Measurements from ENCODE around the gene LZTR1. TPM values are rescaled to one million over a fixed set of nuclear protein-coding genes. Genes with fewer than 3 reads are reported as not detected.
"Not testable (repeated sequence)": the region's sequence is repeated elsewhere in the genome, so short reads cannot be mapped to it uniquely, and the experiment has no call there.

The LZTR1 gene
- total and polyA plus RNA-seq, 2 donors = 14.7 to 49.2 TPM

DNA sequence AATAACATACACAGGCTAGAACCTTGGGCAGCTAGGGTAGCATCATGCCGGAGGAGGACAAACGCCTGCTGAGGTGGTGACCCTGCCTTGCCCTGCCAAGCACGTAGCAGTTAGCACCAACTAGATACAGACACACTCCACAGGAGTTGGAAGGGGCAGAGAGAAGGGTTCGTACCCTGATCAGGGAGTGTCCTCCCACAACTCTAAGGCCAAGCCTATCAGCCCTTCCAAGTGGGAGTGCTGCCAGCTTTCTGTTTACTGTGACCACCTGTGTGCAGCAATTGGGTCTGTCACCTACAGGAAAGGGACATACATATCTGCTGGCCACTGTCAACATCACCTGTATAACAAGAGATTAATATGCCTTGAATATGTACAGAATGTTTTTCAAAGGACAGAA lies 21.7 kb downstream of the LZTR1 start:
- Histone ChIP-seq H3K27me3 (ENCODE audit: control insufficient read depth in 2 of 2, insufficient read depth in 1 of 2, low read length in 1 of 2) (no peaks in the 10 kb centered on the region), H3K4me1 (ENCODE audit: control insufficient read depth in 2 of 2, insufficient read depth in 2 of 2, low read length in 2 of 2) (peaks cover 17 to 24% of the 10 kb centered on the region in 2 donors), H3K36me3 (ENCODE audit: control insufficient read depth in 2 of 2, insufficient read depth in 2 of 2, low read length in 1 of 2) (peaks cover 12 to 22% of the 10 kb centered on the region in 2 donors), H3K4me3 (ENCODE audit: low read length in 2 of 2) (no peak overlapping the region), H3K9me3 (ENCODE audit: control insufficient read depth in 2 of 2, insufficient read depth in 1 of 2, low read length in 1 of 2) (peaks cover 0 to 5% of the 10 kb centered on the region in 2 donors), H3K27ac (ENCODE audit: low read depth in 1 of 2, low read length in 1 of 2) (no peak overlapping the region)
- WGBS = 97% methylated on average over 4 of the region's 4 CpGs
- DNase-seq (ENCODE audit: low read depth in 6 of 9, low spot score in 9 of 9) = no peak

DNA sequence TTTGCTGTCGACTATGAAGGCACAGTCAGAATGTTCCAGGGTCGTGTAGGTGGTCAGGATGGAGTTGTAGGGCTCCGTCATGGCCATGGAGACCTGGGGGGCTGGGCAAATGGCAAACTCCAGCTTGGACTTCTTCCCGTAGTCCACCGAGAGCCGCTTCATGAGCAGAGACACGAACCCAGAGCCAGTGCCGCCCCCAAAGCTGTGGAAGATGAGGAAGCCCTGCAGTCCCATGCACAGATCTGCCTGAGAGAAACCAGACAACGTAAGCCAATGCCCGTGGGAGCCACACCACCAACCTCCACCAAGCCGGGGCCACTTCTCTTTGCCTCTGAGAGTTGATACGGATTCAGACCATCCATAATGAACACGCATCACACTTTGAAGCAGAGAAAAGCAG lies 27.1 kb downstream of the LZTR1 start:
- H3K4me3 ChIP-seq (ENCODE audit: low read length in 2 of 2); H3K9me3 ChIP-seq (ENCODE audit: control insufficient read depth in 2 of 2, insufficient read depth in 1 of 2, low read length in 1 of 2); DNase-seq (ENCODE audit: low read depth in 6 of 9, low spot score in 9 of 9); H3K4me1 ChIP-seq (ENCODE audit: control insufficient read depth in 2 of 2, insufficient read depth in 2 of 2, low read length in 2 of 2); H3K27ac ChIP-seq (ENCODE audit: low read depth in 1 of 2, low read length in 1 of 2); H3K36me3 ChIP-seq (ENCODE audit: control insufficient read depth in 2 of 2, insufficient read depth in 2 of 2, low read length in 1 of 2): not testable (repeated sequence)
- H3K27me3 ChIP-seq (ENCODE audit: control insufficient read depth in 2 of 2, insufficient read depth in 1 of 2, low read length in 1 of 2) = peaks cover 0 to 21% of the 10 kb centered on the region in 2 donors
- 93% methylated on average over 13 of the region's 13 CpGs for WGBS

DNA sequence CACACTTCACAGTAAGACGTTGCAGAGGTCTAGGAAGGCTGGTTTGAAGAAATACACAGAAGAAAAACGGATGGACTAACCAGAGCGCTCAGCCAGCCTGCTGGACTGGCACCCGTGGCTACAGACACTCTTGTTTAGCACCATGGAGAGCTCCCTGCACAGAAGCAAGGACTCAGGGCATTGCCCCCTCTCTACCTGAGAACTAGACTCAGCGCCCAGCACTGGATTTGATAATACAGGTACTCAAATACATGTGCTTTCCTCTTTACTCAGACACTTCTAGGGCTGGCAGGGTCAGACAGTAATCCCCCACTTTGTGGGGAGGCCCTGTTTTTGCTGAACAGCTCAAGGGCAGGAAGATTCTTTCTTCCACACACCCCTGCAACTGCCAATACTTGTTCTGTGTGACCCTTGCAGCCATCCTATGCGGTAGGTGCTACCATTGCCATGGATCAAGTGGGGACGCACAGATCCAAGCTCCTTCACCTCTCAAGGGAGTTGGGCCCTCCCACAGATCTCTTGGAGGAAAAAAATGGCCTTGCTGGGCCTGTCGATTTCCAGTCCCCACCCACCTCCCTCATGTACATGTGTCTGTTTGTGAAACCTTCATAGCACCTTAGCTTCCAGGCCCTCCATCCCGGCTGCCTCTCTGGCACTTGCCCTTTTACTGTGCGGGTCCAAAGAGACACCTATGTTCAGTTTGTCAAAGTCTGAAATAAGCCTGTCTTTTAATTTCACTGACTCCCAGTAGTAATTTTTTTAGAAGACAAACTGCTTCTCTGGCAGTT lies 27.7 kb downstream of the LZTR1 start:
- DNase-seq (ENCODE audit: low read depth in 6 of 9, low spot score in 9 of 9) = peak in 7 of 9 donors; percentile 43 to 79 (median 62)

DNA sequence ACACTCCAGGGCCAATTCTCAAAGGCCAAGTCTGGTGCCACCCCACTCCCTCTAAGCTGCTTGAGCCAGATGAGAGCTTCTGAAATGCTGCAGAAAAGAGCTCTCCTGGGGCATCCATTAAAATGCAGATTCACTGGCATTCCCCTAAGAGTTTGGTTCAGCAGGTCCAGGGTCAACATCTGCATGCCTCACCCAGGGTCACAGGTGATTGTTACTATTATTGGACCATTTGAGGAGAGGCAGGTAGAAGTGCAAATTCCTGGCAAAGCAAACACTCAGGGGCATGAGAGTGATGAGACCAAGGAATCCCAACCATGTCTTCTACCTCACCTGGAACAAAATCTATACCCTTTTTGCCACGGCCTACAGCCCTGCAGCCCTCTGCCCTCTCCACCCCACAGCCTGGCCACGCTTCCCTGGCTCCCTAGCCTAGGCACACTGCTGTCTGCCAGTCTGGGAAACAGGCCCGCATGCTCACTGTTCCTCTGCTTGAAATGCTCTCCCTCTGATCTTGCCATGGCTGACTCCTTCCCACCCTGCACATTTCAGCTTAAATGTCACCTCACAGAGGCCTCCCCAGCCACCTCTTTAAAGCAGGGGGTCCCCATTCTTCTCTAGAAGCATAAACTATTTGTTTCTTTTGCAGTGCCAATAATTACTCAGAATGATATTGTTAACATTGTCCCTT lies 28.5 kb downstream of the LZTR1 start:
- H3K9me3 ChIP-seq (ENCODE audit: control insufficient read depth in 2 of 2, insufficient read depth in 1 of 2, low read length in 1 of 2) = no peaks in the 10 kb centered on the region
- peaks cover 11 to 17% of the 10 kb centered on the region in 2 donors for H3K4me1 ChIP-seq (ENCODE audit: control insufficient read depth in 2 of 2, insufficient read depth in 2 of 2, low read length in 2 of 2)
- no peak overlapping the region for H3K27ac ChIP-seq (ENCODE audit: low read depth in 1 of 2, low read length in 1 of 2)
- H3K4me3 ChIP-seq (ENCODE audit: low read length in 2 of 2) = no peak overlapping the region
- peaks cover 0 to 33% of the 10 kb centered on the region in 2 donors for H3K27me3 ChIP-seq (ENCODE audit: control insufficient read depth in 2 of 2, insufficient read depth in 1 of 2, low read length in 1 of 2)
- DNase-seq (ENCODE audit: low read depth in 6 of 9, low spot score in 9 of 9) = no peak
- H3K36me3 ChIP-seq (ENCODE audit: control insufficient read depth in 2 of 2, insufficient read depth in 2 of 2, low read length in 1 of 2) = no peaks in the 10 kb centered on the region
- WGBS = 91% methylated on average over 3 of the region's 3 CpGs

More for the DNA sequence above, 27.7 kb downstream of the LZTR1 start:
- Histone ChIP-seq H3K27ac (ENCODE audit: low read depth in 1 of 2, low read length in 1 of 2) (no peak overlapping the region), H3K36me3 (ENCODE audit: control insufficient read depth in 2 of 2, insufficient read depth in 2 of 2, low read length in 1 of 2) (no peaks in the 10 kb centered on the region), H3K4me3 (ENCODE audit: low read length in 2 of 2) (no peak overlapping the region), H3K9me3 (ENCODE audit: control insufficient read depth in 2 of 2, insufficient read depth in 1 of 2, low read length in 1 of 2) (no peaks in the 10 kb centered on the region), H3K4me1 (ENCODE audit: control insufficient read depth in 2 of 2, insufficient read depth in 2 of 2, low read length in 2 of 2) (peaks cover 9 to 12% of the 10 kb centered on the region in 2 donors), H3K27me3 (ENCODE audit: control insufficient read depth in 2 of 2, insufficient read depth in 1 of 2, low read length in 1 of 2) (peaks cover 0 to 27% of the 10 kb centered on the region in 2 donors)
- WGBS = 77% methylated on average over 10 of the region's 10 CpGs

DNA sequence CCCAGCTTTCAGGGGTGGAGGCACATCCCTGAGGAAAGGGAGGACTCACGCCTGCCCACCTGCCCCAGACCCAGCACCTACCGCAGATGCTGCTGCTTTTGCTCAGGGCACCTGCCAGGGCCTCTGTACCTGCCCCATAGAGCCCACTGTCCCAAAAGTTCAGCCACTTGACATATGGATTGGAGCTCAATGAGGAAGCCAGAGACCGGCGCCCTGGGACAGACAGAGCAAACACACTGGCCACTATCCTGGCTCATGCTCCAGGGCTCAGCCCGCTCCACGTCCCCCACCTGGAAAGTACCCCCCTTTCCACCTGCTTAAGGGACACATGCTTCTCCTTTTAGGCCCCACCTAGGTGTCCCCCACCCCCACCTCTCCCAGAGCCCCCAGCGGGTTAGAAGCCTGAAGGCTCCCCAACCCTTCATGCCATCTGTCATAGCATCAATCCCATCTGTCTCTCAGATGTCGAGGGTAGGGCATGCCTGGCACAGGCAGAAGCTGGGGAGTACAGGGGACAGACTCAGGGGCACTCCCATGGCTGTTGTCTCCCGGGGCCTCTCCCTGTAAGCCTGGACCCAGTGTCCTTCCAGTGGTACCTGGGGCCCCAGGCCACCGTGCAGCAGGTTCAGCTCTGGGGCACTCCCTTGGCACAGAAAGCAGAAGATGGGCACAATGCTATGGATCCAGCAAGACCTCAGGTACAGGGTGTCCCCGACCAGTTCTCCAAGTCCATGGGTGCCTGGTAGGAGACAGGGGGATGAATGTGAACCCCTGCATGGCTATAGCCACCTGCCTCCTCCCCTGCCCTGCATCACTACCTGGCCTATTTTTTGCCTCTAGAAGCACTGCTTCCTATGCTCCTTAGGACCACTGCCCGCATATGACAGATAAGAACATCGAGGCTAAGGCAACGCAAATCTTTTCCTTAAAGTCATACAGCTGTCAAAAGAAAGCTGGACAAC lies 30.6 kb downstream of the LZTR1 start:
- no peak overlapping the region for H3K4me3 ChIP-seq (ENCODE audit: low read length in 2 of 2)
- H3K9me3 ChIP-seq (ENCODE audit: control insufficient read depth in 2 of 2, insufficient read depth in 1 of 2, low read length in 1 of 2) = no peaks in the 10 kb centered on the region
- no peak overlapping the region for H3K27ac ChIP-seq (ENCODE audit: low read depth in 1 of 2, low read length in 1 of 2)
- peaks cover 0 to 43% of the 10 kb centered on the region in 2 donors for H3K27me3 ChIP-seq (ENCODE audit: control insufficient read depth in 2 of 2, insufficient read depth in 1 of 2, low read length in 1 of 2)
- H3K36me3 ChIP-seq (ENCODE audit: control insufficient read depth in 2 of 2, insufficient read depth in 2 of 2, low read length in 1 of 2) = no peaks in the 10 kb centered on the region
- WGBS = 89% methylated on average over 14 of the region's 14 CpGs
- no peak for DNase-seq (ENCODE audit: low read depth in 6 of 9, low spot score in 9 of 9)
- peaks cover 11 to 17% of the 10 kb centered on the region in 2 donors for H3K4me1 ChIP-seq (ENCODE audit: control insufficient read depth in 2 of 2, insufficient read depth in 2 of 2, low read length in 2 of 2)

DNA sequence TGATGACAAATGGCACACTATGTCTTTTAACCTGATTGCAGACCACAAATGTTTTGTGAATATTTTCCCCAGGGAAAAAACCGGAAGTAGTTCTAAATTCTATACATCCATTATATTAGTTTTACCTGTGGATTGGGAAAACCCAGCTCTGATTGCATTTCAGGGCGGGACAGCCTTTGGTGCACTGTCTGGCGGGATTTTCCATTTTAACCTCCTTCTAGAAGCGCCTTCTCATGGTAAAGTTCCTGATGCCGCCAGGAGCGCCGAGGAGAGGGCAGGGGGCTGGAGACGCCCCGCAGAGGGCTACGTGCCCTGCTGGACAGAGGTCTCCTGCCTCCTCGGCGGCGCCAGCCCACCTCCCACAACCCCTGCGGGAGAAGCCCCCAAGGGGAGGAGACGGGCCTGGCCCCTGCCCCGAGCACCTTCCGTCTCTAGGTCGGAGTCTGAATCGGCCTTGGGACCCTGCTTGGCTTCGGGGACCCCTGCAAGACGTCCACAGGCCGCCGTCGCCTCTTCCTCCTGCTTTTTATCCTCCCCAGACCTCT lies 31.6 kb downstream of the LZTR1 start:
- no peak for DNase-seq (ENCODE audit: low read depth in 6 of 9, low spot score in 9 of 9)
- H3K27me3 ChIP-seq (ENCODE audit: control insufficient read depth in 2 of 2, insufficient read depth in 1 of 2, low read length in 1 of 2) = peaks cover 0 to 43% of the 10 kb centered on the region in 2 donors
- H3K36me3 ChIP-seq (ENCODE audit: control insufficient read depth in 2 of 2, insufficient read depth in 2 of 2, low read length in 1 of 2) = no peaks in the 10 kb centered on the region
- H3K4me1 ChIP-seq (ENCODE audit: control insufficient read depth in 2 of 2, insufficient read depth in 2 of 2, low read length in 2 of 2) = peaks cover 11 to 17% of the 10 kb centered on the region in 2 donors
- no peaks in the 10 kb centered on the region for H3K9me3 ChIP-seq (ENCODE audit: control insufficient read depth in 2 of 2, insufficient read depth in 1 of 2, low read length in 1 of 2)
- H3K27ac ChIP-seq (ENCODE audit: low read depth in 1 of 2, low read length in 1 of 2) = no peak overlapping the region
- WGBS = 22% methylated on average over 24 of the region's 24 CpGs
- H3K4me3 ChIP-seq (ENCODE audit: low read length in 2 of 2) = peak overlapping the region; percentile 5 to 24

DNA sequence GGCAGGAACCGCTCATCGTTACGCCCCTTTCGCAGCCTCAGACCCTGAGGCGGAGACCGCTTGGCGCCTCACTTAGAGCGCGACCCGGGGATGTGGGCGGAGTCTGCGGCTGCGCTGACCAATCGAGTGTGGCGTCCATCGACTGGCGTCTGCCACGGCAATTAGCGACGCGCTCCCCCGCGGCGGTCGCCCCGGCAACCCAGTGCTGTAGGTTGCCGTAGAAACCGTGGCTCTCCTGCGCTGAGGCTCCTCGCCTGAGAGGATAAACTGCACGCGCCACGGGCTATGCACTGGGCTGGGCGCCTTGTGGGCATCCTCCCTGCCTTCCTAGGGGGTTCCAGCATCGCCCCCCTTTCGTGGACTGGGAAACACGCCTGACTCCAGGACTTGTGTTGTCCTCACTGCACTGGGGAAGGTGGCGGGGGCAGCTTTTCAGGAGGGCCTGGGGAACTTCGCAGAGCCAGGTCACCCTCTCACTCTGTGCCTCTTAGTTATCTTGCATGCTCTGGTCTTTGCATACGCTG lies 32.2 kb downstream of the LZTR1 start:
- H3K4me1 ChIP-seq (ENCODE audit: control insufficient read depth in 2 of 2, insufficient read depth in 2 of 2, low read length in 2 of 2) = peaks cover 11 to 17% of the 10 kb centered on the region in 2 donors
- no peaks in the 10 kb centered on the region for H3K9me3 ChIP-seq (ENCODE audit: control insufficient read depth in 2 of 2, insufficient read depth in 1 of 2, low read length in 1 of 2)
- DNase-seq (ENCODE audit: low read depth in 6 of 9, low spot score in 9 of 9) = peak in 7 of 9 donors; percentile 24 to 68 (median 38)
- no peak overlapping the region for H3K27ac ChIP-seq (ENCODE audit: low read depth in 1 of 2, low read length in 1 of 2)
- 3% methylated on average over 40 of the region's 40 CpGs for WGBS
- H3K4me3 ChIP-seq (ENCODE audit: low read length in 2 of 2) = peak overlapping the region; percentile 5 to 24
- H3K27me3 ChIP-seq (ENCODE audit: control insufficient read depth in 2 of 2, insufficient read depth in 1 of 2, low read length in 1 of 2) = peaks cover 0 to 43% of the 10 kb centered on the region in 2 donors
- no peaks in the 10 kb centered on the region for H3K36me3 ChIP-seq (ENCODE audit: control insufficient read depth in 2 of 2, insufficient read depth in 2 of 2, low read length in 1 of 2)

DNA sequence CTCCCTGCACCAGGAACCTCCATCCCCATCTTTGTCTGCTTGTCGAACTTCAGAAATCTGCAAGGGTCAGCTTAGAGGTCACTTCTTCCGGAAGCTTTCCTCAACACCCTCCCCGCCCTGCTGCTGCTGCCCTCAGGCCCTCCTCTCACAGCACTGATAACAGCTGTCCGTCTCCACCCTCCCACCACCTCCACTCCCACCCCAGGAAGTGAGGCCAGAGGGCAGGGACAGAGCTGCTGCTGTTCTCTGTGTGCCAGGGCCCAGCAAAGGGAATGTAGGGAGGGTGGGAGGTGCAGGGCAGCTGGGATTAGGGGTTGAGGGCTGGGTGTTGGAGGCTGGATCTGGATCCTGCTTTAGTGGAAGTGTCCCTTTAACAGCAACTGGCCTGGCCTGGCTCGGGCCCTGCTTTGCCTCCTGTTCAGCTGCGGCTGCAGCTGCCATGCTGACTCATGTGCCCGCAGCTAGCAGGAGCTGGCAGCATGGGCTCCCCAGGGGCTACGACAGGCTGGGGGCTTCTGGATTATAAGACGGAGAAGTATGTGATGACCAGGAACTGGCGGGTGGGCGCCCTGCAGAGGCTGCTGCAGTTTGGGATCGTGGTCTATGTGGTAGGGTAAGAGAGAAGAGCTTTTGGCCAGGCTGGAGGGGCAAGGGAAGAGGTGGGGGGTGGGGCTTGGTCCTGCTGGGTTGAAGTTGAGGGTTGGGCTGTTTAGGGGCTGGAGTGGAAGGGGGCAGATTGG lies 32.8 kb downstream of the LZTR1 start, which contains the start of gene P2RX6:
TSS of gene P2RX6 (plus strand) at position 440 of the 740 bp plus-strand sequence. CDS start at position 450, 10 bp downstream.
- H3K4me3 ChIP-seq (ENCODE audit: low read length in 2 of 2) = peak within 1 kb of the TSS; percentile 5 to 24
- peaks cover 11 to 17% of the 10 kb centered on the region in 2 donors for H3K4me1 ChIP-seq (ENCODE audit: control insufficient read depth in 2 of 2, insufficient read depth in 2 of 2, low read length in 2 of 2)
- H3K9me3 ChIP-seq (ENCODE audit: control insufficient read depth in 2 of 2, insufficient read depth in 1 of 2, low read length in 1 of 2) = no peaks in the 10 kb centered on the region
- WGBS = 62% methylated on average over 12 of the region's 12 CpGs
- no peak for DNase-seq (ENCODE audit: low read depth in 6 of 9, low spot score in 9 of 9)
- H3K27me3 ChIP-seq (ENCODE audit: control insufficient read depth in 2 of 2, insufficient read depth in 1 of 2, low read length in 1 of 2) = peaks cover 0 to 43% of the 10 kb centered on the region in 2 donors
- H3K36me3 ChIP-seq (ENCODE audit: control insufficient read depth in 2 of 2, insufficient read depth in 2 of 2, low read length in 1 of 2) = no peaks in the 10 kb centered on the region
- H3K27ac ChIP-seq (ENCODE audit: low read depth in 1 of 2, low read length in 1 of 2) = no peak within 1 kb of the TSS

Data from thymus (tissue), 11 donors.